Heart left ventricle (tissue), 13 donors: ENCODE results near the gene RAB20.

Experiments used
- CTCF ChIP-seq, 12 donors: fragments of 200-600 bp; sonication (generic) in 4 of 12; IDR thresholded peaks; one replicate each; pipeline versions ENCODE4 v1.5.0 to v1.8.0; 2018 to 2022; ENCODE audit warnings: antibody characterized with exemption in 12 of 12, mild to moderate bottlenecking in 5 of 12
- POLR2A ChIP-seq, 2 donors: fragments of 450-650 bp; IDR thresholded peaks; one replicate each; pipeline ENCODE4 v1.6.1; 2017; ENCODE audit warnings: antibody characterized with exemption in 2 of 2, mild to moderate bottlenecking in 2 of 2, moderate library complexity in 2 of 2
- donor health status: ischemic (EF 13 %, LVEDD 7.1; RV severe dilation, severe dysfunction).
- donor health status: DM: no; HTN: yes; CAD: no.
- donor health status: DM: no; HTN: no; CAD: no.
- donor health status: ischemic (EF 25% LVEDD 6.9; RV normal size, moderate dysfunction).
- donor health status: ischemic (EF 25% LVEDD 5.7; RV mildly dilated, moderate dysfunction).
- donor health status: ischemic (EF 35%, LVEDD 5.7; RV mildly dilated, moderate dysfunction).
- donor health status: nonischemic (EF 11% LVEDD 7.7; RV severe dilation, severe dysfunction).
- donor health status: DM: yes; HTN: yes; CAD: no.
- donor health status: PGD.
- donor health status: ischemic (EF 29% LVEDD 5.4; RV normal size, mild dysfunction).
- donor health status: nonischemic (EF 23%, LVEDD 6.1; RV moderate dilation, normal function).

- TF ChIP-seq CTCF (IDR thresholded peaks at IDR 0.05) (no peak), POLR2A (IDR thresholded peaks at IDR 0.05) (no peak)
These were observed 65.6 kb downstream of the RAB20 start for GRCh38 chr13:110495881-110496280.
